HFF-Myc (cell line): ENCODE results near the gene AMER3.

Experiments
- DNase-seq: peaks from one replicate; pipeline ENCODE4 v3.0.0-alpha.2; 2011; ENCODE audit warnings: low read depth; ENCODE audit errors: extremely low read depth
- H3K4me3 ChIP-seq: replicated peaks from 2 replicates; pipeline ENCODE4 v1.5.1; 2011; ENCODE audit warnings: low read depth, mild to moderate bottlenecking, control low read depth, low read length
- TF ChIP-seq, protein P1 (sequence below): IDR thresholded peaks from 2 replicates; pipeline ENCODE4 v1.5.1; 2012; ENCODE audit warnings: mild to moderate bottlenecking, low read depth, low read length, control low read depth; ENCODE audit errors: missing control alignments

The AMER3 gene

DNA sequence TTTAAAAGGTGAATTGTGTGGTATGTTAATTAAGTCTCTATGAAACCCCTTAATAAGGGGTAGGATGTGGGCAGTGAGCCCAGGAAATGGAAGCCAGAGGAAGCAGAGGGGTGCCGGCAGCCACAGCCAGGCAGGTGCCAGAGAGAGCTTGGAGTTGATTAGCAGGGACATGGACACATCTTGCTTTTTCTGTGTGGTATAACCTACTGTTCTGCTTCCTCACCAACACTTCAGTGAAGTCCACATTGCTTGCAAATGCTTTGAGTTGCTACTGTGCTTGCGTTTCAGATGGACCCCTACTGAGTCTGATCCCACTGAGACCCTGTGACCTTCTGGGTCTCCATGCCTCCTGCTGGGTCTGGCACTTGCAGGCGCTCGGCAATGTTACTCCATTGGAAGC, 51.0 kb downstream of the AMER3 start:
- no peak overlapping the region for H3K4me3 ChIP-seq
- TF ChIP-seq, protein P1, sequence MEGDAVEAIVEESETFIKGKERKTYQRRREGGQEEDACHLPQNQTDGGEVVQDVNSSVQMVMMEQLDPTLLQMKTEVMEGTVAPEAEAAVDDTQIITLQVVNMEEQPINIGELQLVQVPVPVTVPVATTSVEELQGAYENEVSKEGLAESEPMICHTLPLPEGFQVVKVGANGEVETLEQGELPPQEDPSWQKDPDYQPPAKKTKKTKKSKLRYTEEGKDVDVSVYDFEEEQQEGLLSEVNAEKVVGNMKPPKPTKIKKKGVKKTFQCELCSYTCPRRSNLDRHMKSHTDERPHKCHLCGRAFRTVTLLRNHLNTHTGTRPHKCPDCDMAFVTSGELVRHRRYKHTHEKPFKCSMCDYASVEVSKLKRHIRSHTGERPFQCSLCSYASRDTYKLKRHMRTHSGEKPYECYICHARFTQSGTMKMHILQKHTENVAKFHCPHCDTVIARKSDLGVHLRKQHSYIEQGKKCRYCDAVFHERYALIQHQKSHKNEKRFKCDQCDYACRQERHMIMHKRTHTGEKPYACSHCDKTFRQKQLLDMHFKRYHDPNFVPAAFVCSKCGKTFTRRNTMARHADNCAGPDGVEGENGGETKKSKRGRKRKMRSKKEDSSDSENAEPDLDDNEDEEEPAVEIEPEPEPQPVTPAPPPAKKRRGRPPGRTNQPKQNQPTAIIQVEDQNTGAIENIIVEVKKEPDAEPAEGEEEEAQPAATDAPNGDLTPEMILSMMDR: no peak
- no peak for DNase-seq

DNA sequence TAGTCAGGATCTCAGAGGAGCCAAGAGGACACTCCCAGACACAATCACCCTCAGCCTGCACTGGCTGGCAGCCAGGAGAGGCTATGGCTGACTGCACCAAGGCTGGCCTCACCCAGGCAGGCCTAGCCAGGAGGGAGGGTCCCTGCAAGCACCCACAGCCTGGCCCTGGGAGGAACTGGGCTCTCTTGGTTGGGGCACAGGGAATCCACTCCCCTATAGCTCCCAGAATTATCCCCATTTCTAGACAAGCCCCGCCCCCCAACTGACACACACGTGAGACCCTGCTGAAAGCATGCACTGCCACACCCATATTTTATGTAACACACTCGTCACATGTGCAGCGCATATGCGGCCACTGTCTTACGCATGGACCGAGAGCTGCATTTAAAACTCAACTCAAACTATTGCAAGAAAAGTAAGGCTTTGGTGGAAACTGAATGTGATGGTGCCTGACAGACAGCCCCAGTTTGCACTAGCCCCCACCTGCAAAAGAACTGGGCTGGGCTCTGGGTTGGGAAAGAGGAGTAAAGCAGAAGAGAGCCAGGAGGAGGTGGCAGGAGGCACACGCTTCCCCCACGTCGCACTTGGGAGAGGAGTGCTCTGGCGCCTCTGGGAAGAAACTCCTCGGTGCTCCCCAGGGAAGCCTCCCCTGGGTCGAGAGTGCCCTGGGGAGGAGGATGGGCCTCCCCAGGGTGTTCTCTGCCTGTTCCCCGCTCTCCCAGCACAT, 52.5 kb downstream of the AMER3 start:
- no peak overlapping the region for H3K4me3 ChIP-seq
- TF ChIP-seq, protein P1: no peak
- peak; percentile 36 for DNase-seq

DNA sequence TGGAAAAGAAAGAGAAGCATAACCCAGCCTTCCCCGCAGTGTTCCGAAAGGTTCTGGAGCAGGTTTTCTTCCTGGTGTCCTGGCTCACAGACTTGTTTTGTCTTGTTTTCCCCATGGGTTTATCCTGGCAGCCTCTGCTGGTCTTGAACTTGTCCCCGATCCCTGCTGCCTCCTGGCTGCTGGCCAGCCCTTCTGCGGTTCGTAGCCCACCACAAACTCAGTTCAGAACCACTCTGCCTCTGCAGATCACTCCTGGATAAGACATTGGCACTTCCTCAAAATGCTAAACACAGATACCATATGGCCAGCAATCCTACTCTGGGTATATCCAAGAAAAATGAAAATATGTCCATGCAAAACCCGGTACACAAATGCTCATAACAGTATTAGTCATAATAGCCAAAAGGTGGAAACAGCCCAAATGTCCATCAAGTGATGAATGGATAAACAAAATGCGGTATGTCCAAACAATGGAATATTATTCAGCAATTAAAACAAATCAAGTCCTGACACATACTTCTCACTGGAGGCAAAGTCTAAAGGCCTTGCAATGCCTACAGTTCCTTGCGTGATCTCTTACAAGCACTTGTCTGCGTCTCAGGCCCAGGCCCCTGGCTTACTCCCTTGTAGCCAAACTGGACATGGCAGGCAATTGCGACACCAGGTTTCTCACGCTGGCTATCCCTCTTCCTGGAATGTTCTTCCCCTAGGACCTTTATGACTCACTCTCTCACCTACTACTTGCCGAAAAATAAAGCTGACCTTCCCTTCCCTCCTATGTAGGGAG, 53.3 kb downstream of the AMER3 start:
- no peak for DNase-seq
- no peak overlapping the region for H3K4me3 ChIP-seq
- TF ChIP-seq, protein P1: no peak

DNA sequence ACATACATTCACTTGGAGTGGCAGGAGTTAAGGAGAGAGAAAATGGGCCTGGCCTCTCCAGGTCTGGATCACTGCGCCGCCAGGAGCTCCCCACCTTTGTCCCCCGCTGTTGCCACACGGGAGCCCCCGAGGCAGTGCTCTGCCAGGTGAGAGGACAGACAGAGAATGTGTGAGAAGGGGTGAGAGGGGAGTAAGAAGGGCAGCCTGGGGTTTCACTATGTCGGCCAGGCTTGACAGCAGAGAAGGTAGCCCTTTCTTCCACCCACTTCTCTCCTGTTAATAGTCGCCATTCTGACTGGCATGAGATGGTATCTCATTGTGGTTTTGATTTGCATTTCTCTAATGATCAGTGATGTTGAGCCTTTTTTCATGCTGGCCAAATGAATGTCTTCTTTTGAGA, 55.1 kb downstream of the AMER3 start:
- TF ChIP-seq, protein P1: no peak
- H3K4me3 ChIP-seq: no peak overlapping the region
- DNase-seq: no peak

DNA sequence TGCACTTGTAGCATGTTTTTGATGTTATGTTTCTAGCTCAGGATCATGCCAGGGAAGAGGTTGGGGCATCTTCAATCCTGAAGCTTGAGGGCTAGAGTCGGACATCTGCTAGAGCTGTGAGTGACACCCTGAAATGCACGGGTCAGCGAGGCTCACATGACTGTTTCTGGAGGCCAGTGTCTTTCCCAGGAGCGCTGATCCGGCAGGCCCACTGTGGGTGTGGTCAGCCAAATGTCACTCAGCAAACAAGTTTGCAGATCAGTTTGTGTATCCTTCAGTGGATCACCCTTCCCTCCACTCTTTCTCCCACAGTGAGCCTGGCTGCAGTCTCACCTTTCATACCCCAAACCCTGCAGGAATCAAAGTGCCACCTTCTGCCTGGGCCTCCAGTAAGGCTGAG, 58.4 kb downstream of the AMER3 start:
- TF ChIP-seq, protein P1: no peak
- H3K4me3 ChIP-seq: no peak overlapping the region
- DNase-seq: no peak

DNA sequence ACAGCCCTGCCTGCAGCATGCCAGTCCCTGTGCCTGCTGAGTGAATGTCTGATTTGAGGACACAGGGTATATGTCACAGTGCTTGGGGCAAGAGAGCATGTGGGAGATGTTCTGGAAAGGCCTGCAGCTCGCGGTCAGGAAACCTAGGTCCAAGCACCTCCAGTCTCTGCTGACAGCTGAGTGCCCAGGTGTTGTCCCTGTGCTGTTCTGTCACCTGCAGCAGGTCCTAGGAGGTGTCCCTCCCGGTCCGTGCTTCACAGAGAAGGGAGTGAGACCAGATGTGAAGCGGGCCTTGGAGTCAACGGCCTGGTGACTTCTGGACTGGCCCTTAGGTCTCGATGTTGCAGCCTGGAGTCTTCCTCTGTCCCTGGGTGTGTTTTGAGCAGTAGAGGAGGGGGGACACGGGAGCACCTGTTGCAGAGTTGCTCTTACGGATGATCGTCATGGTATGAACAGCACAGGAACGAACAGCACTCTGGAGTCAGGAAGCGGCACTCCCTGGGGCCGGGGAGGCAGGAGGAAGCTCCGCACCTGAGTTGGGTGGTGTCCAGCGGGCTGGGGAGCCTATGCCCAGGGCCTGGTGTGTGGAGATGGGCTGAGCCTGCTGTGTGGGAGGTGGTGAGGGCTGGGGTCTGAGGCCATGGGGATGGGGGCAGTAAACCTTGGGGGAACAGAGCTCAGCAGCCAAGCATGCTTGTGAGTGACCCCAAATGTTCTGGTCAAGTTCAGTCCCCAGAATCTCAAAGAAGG, 59.8 kb downstream of the AMER3 start:
- TF ChIP-seq, protein P1: no peak
- no peak for DNase-seq
- no peak overlapping the region for H3K4me3 ChIP-seq
